Germinal center (tissue), 1 donor: ENCODE data around the gene ERCC4.
A peak's percentile ranks its signal among the peaks of the same experiment; 100 is the strongest.

Experiments used
- DNase-seq: peaks from one replicate; pipeline ENCODE4 v3.0.0; 2012; ENCODE audit warnings: mixed read lengths, low spot score

Gene ERCC4

DNA sequence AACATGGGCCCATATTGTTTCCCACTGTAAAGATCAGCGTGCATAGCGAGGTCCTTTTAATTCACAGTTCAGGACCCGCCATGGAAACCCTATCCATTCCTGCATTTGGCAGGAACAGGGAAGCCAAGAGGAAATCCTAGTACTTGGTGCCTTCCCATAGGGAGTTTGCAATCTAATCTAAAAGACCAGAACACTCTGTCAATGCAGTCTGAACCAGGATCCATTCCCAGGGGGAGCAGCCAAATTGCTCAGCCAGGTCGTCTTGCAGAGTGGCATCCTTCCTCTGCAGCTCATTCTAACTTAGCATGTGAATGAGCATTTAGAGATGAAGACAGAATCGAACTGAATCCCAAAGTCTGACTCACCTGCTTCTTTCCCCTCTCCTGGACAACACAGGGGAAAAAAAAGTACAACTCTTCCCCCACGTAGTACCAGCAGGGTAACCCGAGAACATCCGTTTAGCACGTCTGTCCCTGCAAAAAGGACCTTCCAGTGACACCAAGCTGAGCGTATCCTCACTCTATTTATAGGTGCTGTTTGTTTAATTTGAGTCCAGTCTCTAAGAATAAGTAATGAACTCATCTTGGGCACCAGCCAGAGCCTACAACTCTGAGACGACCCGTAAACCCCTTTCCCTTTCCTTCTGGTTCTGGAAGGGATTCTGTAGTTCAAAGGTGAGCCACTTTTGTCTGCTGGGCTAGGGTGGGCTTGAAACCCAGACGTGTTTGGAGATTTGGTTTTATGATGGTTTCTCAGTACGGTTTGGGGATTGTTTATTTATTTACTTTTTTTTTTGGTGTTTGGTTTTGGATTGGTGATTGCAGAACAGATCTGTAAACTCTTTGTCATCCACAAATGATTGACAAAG, 74.5 kb downstream of the ERCC4 start:
- no peak for DNase-seq

DNA sequence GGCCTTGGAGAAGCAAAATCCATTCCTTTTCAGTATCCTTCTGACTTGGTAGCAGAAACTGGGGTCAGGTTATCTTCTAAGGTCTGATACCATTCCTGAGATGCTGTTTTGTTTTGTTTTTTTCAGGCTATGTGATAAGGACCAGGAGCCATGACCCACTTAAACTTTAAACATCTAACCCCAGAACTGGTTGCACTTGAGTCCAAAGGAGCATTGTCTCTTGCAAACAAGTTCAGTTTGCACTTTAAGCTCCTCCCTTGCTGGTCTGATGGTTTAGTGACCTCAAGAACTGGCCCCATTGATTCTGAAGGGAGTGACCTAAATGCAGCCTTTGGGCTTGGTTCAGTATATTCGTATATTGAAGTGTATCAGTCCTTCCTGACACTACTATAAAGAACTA, 75.2 kb downstream of the ERCC4 start:
- DNase-seq, result no peak

DNA sequence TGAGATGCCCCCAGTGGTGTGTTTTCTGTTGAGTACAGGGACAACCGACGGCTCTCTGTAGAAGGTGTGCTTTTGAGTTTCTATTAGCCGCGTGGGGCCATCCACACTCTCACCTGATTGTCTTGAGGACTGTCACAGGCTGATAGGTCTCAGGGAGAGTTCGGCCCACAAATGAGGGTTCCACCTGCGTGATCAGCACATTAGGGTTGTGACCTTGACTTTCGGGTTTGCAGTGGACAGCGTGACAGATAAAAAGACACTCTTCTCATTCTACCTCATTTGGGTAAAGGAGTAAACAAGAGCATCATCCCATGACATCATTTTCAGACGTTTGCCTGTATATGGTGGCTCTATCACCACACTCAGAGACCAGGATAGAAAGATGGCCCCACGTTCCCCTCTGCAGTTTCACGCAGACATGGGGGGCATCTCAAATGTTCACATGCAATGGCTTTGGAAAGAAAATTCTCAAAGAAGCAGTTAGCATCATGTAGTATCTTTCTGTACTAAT, 76.9 kb downstream of the ERCC4 start:
- no peak for DNase-seq

DNA sequence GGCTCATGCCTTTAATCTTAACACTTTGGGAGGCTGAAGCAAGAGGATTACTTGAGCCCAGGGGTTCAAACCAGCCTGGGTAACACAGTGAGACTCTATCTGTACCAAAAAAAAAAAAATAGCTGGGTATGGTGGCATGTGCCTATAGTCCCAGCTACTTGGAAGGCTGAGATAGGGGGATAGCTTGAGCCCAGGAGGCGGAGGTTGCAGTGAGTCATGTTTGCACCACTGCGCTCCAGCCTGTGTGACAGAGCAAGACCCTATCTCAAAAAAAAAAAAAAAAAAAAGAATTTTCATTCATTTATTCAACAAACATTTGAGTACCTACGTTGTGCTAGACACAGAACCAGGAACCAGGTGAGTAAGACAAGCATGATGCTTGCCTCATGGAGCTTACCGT, 77.6 kb downstream of the ERCC4 start:
- DNase-seq, result no peak

DNA sequence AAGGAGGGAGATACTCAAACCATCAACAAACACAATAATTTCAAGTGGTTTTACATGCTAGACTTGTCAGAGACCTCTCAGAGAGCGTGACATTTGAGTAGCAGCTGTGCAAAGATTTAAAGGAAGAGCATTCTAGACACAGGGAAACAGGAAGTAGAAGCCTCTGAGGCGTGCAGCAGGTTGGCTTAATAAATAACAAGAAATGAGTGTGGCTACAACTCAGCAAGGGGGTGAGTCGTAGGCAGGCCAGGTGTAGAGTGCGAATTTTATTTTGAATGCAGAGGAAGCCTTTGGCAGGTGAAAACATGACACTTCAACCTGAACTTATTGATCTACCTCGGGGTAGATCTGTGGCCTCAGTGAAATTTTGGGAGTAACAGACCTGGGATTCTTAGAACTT, 78.0 kb downstream of the ERCC4 start:
- peak; percentile 58 for DNase-seq

DNA sequence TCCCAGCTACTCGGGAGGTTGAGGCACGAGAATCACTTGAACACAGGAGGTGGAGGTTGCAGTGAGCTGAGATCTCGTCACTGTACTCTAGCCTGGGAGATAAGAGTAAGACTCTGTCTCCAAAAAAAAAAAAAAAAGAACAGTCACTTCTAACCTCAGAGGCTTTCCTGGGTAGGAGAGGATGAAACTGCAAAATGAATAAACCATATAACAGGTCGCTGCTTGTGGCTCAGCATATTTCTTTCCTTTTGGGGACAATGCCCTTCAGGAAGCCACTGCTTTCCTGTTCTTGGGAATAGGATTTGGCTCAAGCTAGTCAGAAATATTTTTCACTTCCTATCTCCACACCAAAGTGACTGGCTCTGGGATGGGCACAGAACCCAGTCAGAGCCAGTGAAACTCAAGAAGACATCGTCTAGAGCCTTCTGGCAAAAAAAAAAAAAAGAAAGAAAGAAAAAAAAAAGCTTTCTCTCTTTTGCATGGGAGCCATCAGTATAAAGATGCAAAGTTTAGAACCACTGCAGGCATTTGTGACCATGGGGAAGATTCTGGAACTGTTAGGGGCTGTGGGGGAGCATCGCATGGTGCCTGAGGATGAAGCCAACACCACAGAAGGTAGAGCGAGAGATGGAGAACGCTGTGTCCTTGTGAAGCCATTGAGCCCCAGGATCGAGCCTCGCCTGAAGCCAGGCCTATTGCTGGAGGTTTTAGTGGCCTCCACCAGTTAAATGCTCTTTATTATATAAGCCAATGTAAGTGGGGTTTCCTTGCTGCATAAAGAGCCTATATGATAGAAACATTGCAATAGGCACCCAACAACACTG, 79.3 kb downstream of the ERCC4 start:
- no peak for DNase-seq

DNA sequence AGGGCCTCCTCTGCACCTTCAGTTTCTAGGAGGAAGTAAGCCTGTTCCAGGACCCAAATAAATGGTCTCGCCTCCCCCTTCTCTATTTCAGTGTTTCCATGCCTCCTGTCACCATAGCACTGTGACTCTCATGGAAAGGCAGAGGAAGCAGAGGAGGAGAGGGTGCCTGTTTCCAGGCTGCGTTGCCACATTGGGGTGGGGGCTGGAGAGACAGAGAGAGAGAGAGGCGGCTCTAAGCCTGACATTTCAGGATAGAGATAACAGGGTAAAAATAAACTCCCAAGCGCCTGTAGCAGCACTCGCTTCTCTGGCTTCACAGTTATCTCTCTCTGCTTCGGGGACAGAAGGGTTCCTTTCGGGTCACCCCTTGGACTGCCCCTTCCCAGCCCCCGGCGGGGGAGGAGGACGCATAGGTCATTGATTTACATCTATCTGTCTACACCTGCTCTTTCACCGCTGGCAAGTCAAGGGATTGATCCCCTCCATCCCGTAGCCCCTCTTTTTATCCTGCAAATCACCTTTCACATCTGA, 80.0 kb downstream of the ERCC4 start:
- DNase-seq, result peak; percentile 40

DNA sequence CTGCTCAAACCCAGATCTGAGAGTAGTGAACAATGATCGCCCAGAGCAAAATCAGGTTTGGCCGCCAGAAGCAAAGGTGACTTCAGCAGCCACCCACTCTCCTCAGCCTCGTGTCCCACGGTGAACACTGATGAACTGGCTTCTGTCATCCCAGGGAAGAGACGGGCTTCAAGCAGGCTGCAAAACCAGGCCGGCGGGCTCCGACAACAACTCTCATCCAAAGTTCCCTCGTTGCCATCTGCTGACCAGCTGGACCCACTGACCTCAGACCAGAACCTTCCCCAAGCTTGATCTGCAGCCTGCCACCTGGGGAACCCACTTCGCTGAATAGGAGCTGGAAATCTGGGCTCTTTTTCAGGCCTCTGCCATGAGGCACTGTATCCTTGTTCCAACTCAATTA, 81.6 kb downstream of the ERCC4 start:
- no peak for DNase-seq
